SK-N-SH treated with all-trans-retinoic acid at 6 μM for 48 hours (cell line): ENCODE results near the gene TWF1.

Experiments
- BACH2 ChIP-seq: fragments of 250-450 bp; sonication (Bioruptor Pico); IDR thresholded peaks from 2 replicates; pipeline ENCODE4 v1.9.0; 2021; ENCODE audit warnings: mild to moderate bottlenecking, borderline replicate concordance
- RARB ChIP-seq: fragments of 250-450 bp; sonication (Bioruptor Pico); IDR thresholded peaks from 2 replicates; pipeline ENCODE4 v1.8.0; 2021; ENCODE audit warnings: mild to moderate bottlenecking, moderate library complexity
- TCF4 ChIP-seq: fragments of 250-450 bp; sonication (Bioruptor Pico); IDR thresholded peaks from 2 replicates; pipeline ENCODE4 v1.8.0; 2021; ENCODE audit warnings: mild to moderate bottlenecking, moderate library complexity, borderline replicate concordance
- ZC3H10 ChIP-seq: fragments of 250-450 bp; sonication (Bioruptor Pico); IDR thresholded peaks from 2 replicates; pipeline ENCODE4 v1.5.1; 2021; ENCODE audit warnings: mild to moderate bottlenecking, moderate library complexity
- ZNF8 ChIP-seq: fragments of 450-650 bp; formaldehyde crosslinking; IDR thresholded peaks from 2 replicates; pipeline ENCODE4 v1.5.0; 2020; ENCODE audit warnings: mild to moderate bottlenecking, moderate library complexity
- TF ChIP-seq, protein P1 (sequence below): fragments of 250-450 bp; sonication (Bioruptor Pico); IDR thresholded peaks from 2 replicates; pipeline ENCODE4 v1.8.0; 2020; ENCODE audit warnings: mild to moderate bottlenecking, moderate library complexity, borderline replicate concordance

DNA sequence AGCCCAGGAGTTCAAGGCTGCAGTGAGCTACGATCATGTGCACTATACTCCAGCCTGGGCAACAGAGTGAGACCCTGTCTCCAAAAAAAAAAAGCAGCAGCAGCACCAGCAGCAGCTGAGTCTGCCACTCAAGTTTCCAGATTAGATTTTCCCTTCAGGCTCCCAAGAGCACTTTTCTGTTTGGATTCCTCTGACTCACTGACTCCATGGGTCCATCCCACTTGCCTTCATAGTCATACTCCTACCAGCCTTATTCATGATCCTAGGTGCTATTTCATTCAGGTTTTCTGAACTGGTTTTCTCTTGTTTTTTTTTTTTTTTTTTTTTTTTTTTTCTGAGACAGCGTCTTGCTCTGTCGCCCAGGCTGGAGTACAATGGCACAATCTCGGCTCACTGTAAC, 6.8 kb upstream of the TWF1 start:
- TF ChIP-seq BACH2 (CRISPR knock-in tag), result no peak
- no peak for TF ChIP-seq ZC3H10 (CRISPR knock-in tag)
- TF ChIP-seq ZNF8 (CRISPR knock-in tag), result no peak
- no peak for TF ChIP-seq RARB
- no peak for TF ChIP-seq TCF4 (CRISPR knock-in tag)
- TF ChIP-seq, protein P1, sequence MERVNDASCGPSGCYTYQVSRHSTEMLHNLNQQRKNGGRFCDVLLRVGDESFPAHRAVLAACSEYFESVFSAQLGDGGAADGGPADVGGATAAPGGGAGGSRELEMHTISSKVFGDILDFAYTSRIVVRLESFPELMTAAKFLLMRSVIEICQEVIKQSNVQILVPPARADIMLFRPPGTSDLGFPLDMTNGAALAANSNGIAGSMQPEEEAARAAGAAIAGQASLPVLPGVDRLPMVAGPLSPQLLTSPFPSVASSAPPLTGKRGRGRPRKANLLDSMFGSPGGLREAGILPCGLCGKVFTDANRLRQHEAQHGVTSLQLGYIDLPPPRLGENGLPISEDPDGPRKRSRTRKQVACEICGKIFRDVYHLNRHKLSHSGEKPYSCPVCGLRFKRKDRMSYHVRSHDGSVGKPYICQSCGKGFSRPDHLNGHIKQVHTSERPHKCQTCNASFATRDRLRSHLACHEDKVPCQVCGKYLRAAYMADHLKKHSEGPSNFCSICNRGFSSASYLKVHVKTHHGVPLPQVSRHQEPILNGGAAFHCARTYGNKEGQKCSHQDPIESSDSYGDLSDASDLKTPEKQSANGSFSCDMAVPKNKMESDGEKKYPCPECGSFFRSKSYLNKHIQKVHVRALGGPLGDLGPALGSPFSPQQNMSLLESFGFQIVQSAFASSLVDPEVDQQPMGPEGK, result no peak
